MM.1S (cell line): ENCODE measurements around the gene KLF6.

ENCODE experiments used
- DNase-seq: peaks from one replicate; pipeline ENCODE4 v3.0.0-alpha.2; 2015
- H2AFZ ChIP-seq: fragments of 300-600 bp; sonication (generic); 2 replicates; pipeline ENCODE4 v1.6.0; 2016; ENCODE audit warnings: antibody characterized with exemption, low read length
- H3F3A ChIP-seq: fragments of 300-600 bp; sonication (generic); 2 replicates; pipeline ENCODE4 v1.6.1; 2016; ENCODE audit warnings: mild to moderate bottlenecking, antibody characterized with exemption, low read length, moderate library complexity, mixed read lengths; ENCODE audit not compliant: insufficient read depth
- H3K27ac ChIP-seq: fragments of 300-600 bp; sonication (generic); 2 replicates; pipeline ENCODE4 v1.5.1; 2016; ENCODE audit warnings: mild to moderate bottlenecking, low read length
- H3K27me3 ChIP-seq: fragments of 300-600 bp; sonication (generic); replicated peaks from 2 replicates; pipeline ENCODE4 v1.6.0; 2016; ENCODE audit warnings: low read length; ENCODE audit not compliant: insufficient read depth
- H3K36me3 ChIP-seq: fragments of 300-600 bp; sonication (generic); replicated peaks from 2 replicates; pipeline ENCODE4 v1.6.1; 2016; ENCODE audit warnings: mild to moderate bottlenecking, low read length, mixed read lengths; ENCODE audit not compliant: insufficient read depth
- H3K4me1 ChIP-seq: fragments of 300-600 bp; sonication (generic); 2 replicates; pipeline ENCODE4 v1.6.1; 2016; ENCODE audit warnings: low read length, mixed read lengths
- H3K4me2 ChIP-seq: fragments of 300-600 bp; sonication (generic); 2 replicates; pipeline ENCODE4 v1.6.0; 2016; ENCODE audit warnings: low read depth, low read length
- H3K4me3 ChIP-seq: fragments of 300-600 bp; sonication (generic); 2 replicates; pipeline ENCODE4 v1.5.1; 2016; ENCODE audit warnings: low read length, mixed read lengths
- H3K79me2 ChIP-seq: fragments of 300-600 bp; sonication (generic); 2 replicates; pipeline ENCODE4 v1.6.1; 2016; ENCODE audit warnings: mixed run types, low read length, mixed read lengths
- H3K9ac ChIP-seq: fragments of 300-600 bp; sonication (generic); 2 replicates; pipeline ENCODE4 v1.6.1; 2016; ENCODE audit warnings: low read length, mixed read lengths
- H3K9me2 ChIP-seq: fragments of 300-600 bp; sonication (generic); replicated peaks from 2 replicates; pipeline ENCODE4 v1.6.1; 2016; ENCODE audit warnings: mild to moderate bottlenecking, low read length, mixed read lengths; ENCODE audit not compliant: insufficient read depth
- H3K9me3 ChIP-seq: fragments of 300-600 bp; sonication (generic); replicated peaks from 2 replicates; pipeline ENCODE4 v1.6.1; 2016; ENCODE audit warnings: mild to moderate bottlenecking, low read length, mixed read lengths; ENCODE audit not compliant: insufficient read depth
- H4K20me1 ChIP-seq: fragments of 300-600 bp; sonication (generic); 2 replicates; pipeline ENCODE4 v1.6.1; 2016; ENCODE audit warnings: mild to moderate bottlenecking, low read length, moderate library complexity, mixed read lengths; ENCODE audit not compliant: insufficient read depth
- CTCF ChIP-seq: fragments of 300-600 bp; sonication (generic); IDR thresholded peaks from 2 replicates; pipeline ENCODE4 v1.5.1; 2016; ENCODE audit warnings: antibody characterized with exemption, low read length, mixed read lengths
- EZH2 ChIP-seq: fragments of 300-600 bp; sonication (generic); optimal IDR thresholded peaks from 2 replicates; pipeline ENCODE3; 2017; ENCODE audit warnings: low read depth, mild to moderate bottlenecking, antibody characterized with exemption, low read length, mixed read lengths
- EZH2phosphoT487 ChIP-seq: fragments of 300-600 bp; sonication (generic); IDR thresholded peaks from 2 replicates; pipeline ENCODE4 v1.6.1; 2018; ENCODE audit warnings: antibody characterized with exemption, low read length

KLF6 gene

DNA sequence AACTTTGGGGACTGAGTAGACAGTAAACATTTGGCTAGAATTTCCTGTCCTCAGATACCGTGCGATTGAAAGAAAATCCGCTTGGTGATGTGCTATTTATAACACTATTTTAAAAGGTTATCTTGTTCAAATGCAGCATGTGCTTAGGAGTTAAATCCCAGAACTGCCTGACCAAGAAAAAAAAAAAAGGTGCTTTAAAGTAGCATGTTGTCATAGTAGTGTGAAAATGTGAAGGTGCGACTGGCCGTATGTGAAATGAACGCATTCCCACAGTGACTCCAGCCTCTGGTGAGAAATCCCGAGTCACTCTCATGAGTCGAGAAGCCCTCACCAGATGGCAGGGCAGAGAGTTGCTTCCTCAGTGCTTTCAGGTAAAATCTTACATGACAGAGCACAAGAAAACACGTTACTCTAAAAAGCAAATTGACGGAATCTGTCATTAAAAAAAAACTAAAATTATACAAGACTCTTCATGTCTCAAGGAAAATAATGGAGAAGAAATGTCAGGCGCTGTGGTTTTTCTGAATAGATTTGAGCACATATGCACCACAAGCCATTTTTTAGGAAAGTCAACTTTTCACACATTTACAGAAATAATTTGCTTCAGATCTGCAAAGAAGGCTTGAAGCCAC is 18.4 kb upstream of the KLF6 start:
- peaks cover 29% of the 10 kb centered on the region for H3K4me1 ChIP-seq
- H4K20me1 ChIP-seq: no peaks in the 10 kb centered on the region
- no peaks in the 10 kb centered on the region for H3K9me2 ChIP-seq
- H3K9me3 ChIP-seq: no peaks in the 10 kb centered on the region
- DNase-seq: no peak
- TF ChIP-seq EZH2 (no peak), CTCF (no peak), EZH2phosphoT487 (no peak)
- H3K4me3 ChIP-seq: no peak overlapping the region
- H3K9ac ChIP-seq: no peak overlapping the region
- H3K36me3 ChIP-seq: no peaks in the 10 kb centered on the region
- H3K27ac ChIP-seq: no peak overlapping the region
- no peaks in the 10 kb centered on the region for H3K79me2 ChIP-seq
- H3K4me2 ChIP-seq: no peak overlapping the region
- no peaks in the 10 kb centered on the region for H3K27me3 ChIP-seq
- peaks cover 26% of the 10 kb centered on the region for H3F3A ChIP-seq
- no peak overlapping the region for H2AFZ ChIP-seq

GRCh38 chr10:3802526-3803265 is 17.7 kb upstream of the KLF6 start:
- Histone ChIP-seq H3K4me1 (peaks cover 29% of the 10 kb centered on the region), H3K4me2 (no peak overlapping the region), H3K9ac (no peak overlapping the region), H3K9me3 (no peaks in the 10 kb centered on the region), H3K79me2 (no peaks in the 10 kb centered on the region), H3F3A (peaks cover 26% of the 10 kb centered on the region), H3K27me3 (no peaks in the 10 kb centered on the region), H2AFZ (no peak overlapping the region), H3K27ac (no peak overlapping the region), H4K20me1 (no peaks in the 10 kb centered on the region), H3K9me2 (no peaks in the 10 kb centered on the region), H3K4me3 (no peak overlapping the region), H3K36me3 (no peaks in the 10 kb centered on the region)
- no peak for DNase-seq
- TF ChIP-seq EZH2phosphoT487 (no peak), CTCF (no peak), EZH2 (no peak)

- DNase-seq: no peak
- H3K9me2 ChIP-seq: no peaks in the 10 kb centered on the region
- H4K20me1 ChIP-seq: no peaks in the 10 kb centered on the region
- no peaks in the 10 kb centered on the region for H3K27me3 ChIP-seq
- H3F3A ChIP-seq: peaks cover 22% of the 10 kb centered on the region
- no peaks in the 10 kb centered on the region for H3K9me3 ChIP-seq
- H3K9ac ChIP-seq: no peak overlapping the region
- peaks cover 20% of the 10 kb centered on the region for H3K4me1 ChIP-seq
- H2AFZ ChIP-seq: no peak overlapping the region
- no peaks in the 10 kb centered on the region for H3K79me2 ChIP-seq
- H3K4me2 ChIP-seq: no peak overlapping the region
- no peak for TF ChIP-seq CTCF
- TF ChIP-seq EZH2: no peak
- no peak for TF ChIP-seq EZH2phosphoT487
- no peak overlapping the region for H3K27ac ChIP-seq
- H3K4me3 ChIP-seq: no peak overlapping the region
- H3K36me3 ChIP-seq: no peaks in the 10 kb centered on the region
Observed at GRCh38 chr10:3801558-3802192, 16.7 kb upstream of the KLF6 start.
